ENCODE measurements around the gene TRH.

- TF ChIP-seq CTCF (IDR thresholded peaks at IDR 0.05): no peak
- TF ChIP-seq POLR2A (IDR thresholded peaks at IDR 0.05): no peak
- no peak for TF ChIP-seq EP300 (IDR thresholded peaks at IDR 0.05)
Measured at GRCh38 chr3:129972301-129972700, 2.2 kb upstream of the TRH start.
